Body of pancreas (tissue), 4 donors: ENCODE data around the gene OR2M4.

Experiments
- POLR2A ChIP-seq, 3 donors: fragments of 450-650 bp; IDR thresholded peaks; one replicate each; pipeline ENCODE4 v1.6.1; 2016; ENCODE audit warnings: antibody characterized with exemption in 3 of 3, mild to moderate bottlenecking in 2 of 3
- TF ChIP-seq, protein P1 (sequence below), 7 experiments: fragments of 450-650 bp in 4 of 7; fragments of 200-600 bp in 3 of 7; sonication (generic) in 3 of 7; IDR thresholded peaks; one replicate each; pipeline ENCODE4 v1.5.1; 2016 to 2019; ENCODE audit warnings: antibody characterized with exemption in 7 of 7

DNA sequence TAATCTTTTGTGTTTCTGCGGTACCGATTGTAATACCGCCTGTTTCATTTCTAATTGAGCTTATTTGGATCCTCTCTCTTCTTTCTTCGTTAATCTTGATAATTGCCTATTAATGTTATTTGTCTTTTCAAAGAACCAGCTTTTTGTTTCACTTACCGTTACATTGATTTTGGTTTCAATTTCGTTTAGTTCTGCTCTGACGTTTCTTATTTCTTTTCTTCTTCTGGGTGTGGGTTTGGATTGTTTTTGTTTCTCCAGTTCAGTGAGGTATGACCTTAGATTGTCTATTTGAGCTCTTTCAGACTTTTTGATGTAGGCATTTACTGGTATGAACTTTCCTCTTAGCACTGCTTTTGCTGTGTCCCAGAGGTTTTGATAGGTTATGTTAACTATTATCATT is 47.2 kb upstream of the OR2M4 start:
- TF ChIP-seq, protein P1, sequence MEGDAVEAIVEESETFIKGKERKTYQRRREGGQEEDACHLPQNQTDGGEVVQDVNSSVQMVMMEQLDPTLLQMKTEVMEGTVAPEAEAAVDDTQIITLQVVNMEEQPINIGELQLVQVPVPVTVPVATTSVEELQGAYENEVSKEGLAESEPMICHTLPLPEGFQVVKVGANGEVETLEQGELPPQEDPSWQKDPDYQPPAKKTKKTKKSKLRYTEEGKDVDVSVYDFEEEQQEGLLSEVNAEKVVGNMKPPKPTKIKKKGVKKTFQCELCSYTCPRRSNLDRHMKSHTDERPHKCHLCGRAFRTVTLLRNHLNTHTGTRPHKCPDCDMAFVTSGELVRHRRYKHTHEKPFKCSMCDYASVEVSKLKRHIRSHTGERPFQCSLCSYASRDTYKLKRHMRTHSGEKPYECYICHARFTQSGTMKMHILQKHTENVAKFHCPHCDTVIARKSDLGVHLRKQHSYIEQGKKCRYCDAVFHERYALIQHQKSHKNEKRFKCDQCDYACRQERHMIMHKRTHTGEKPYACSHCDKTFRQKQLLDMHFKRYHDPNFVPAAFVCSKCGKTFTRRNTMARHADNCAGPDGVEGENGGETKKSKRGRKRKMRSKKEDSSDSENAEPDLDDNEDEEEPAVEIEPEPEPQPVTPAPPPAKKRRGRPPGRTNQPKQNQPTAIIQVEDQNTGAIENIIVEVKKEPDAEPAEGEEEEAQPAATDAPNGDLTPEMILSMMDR (IDR thresholded peaks at IDR 0.05): no peak
- TF ChIP-seq POLR2A (IDR thresholded peaks at IDR 0.05): no peak
